Cardiac fibroblast (primary cell): ENCODE results near the gene HBM.
"Not testable (repeated sequence)": the region's sequence is repeated elsewhere in the genome, so short reads cannot be mapped to it uniquely, and the experiment has no call there.

Source experiments
- DNase-seq, 2 donors: peaks; one replicate each; pipeline versions ENCODE4 v3.0.0 to v3.0.0-alpha.2; 2010; ENCODE audit warnings: low read depth in 2 of 2
- H3K4me3 ChIP-seq, 2 donors: replicated peaks in 1 of 2; 1 replicate in 1 of 2; 2 replicates in 1 of 2; pipeline ENCODE4 v1.5.1; 2011; ENCODE audit warnings: low read depth in 2 of 2, low read length in 2 of 2, mild to moderate bottlenecking in 2 of 2, moderate library complexity in 1 of 2
- TF ChIP-seq, protein P1 (sequence below): IDR thresholded peaks from one replicate; pipeline ENCODE4 v1.5.1; 2011; ENCODE audit warnings: low read depth, mild to moderate bottlenecking, low read length, inconsistent platforms

Gene HBM

DNA sequence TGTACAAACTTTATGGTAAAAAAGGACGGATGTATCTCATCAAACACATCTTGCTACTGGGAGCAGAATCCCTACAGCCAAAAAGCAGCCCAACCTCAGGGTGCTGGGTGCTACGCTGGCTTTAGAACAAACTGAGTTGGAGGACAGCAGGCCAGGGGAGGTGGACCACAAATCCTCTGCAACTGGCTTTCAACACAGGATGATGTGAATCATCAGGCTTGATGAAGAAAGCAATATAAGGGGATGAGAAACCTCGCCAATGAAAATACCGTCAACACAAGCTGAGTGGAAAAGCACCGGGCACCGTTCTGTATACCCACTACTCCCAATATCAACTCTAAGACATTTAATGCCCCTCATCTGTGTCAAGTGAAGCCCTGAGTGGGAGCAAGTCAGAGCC is 28.7 kb downstream of the HBM start:
- peak in 1 of 2 donors; percentile 49 for DNase-seq

DNA sequence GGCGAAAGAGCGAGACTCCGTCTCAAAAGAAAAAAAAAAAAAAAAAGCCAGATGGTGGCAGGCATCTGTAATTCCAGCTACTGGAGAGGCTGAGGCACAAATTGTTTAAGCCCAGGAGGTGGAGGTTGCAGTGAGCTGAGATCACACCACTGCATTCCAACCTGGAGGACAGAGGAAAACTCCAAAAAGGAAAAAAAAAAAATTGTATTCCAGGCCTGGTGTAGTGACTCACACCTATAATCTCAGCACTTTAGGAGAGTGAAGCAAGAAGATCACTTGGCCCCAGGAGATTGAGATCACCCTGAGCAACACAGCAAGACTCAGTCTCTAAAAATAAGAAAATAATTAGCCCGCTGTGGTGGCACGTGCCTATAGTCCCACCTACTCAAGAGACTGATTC is 34.6 kb downstream of the HBM start:
- peak; percentile 41 to 78 for DNase-seq
- H3K4me3 ChIP-seq, result no peak overlapping the region
- TF ChIP-seq, protein P1, sequence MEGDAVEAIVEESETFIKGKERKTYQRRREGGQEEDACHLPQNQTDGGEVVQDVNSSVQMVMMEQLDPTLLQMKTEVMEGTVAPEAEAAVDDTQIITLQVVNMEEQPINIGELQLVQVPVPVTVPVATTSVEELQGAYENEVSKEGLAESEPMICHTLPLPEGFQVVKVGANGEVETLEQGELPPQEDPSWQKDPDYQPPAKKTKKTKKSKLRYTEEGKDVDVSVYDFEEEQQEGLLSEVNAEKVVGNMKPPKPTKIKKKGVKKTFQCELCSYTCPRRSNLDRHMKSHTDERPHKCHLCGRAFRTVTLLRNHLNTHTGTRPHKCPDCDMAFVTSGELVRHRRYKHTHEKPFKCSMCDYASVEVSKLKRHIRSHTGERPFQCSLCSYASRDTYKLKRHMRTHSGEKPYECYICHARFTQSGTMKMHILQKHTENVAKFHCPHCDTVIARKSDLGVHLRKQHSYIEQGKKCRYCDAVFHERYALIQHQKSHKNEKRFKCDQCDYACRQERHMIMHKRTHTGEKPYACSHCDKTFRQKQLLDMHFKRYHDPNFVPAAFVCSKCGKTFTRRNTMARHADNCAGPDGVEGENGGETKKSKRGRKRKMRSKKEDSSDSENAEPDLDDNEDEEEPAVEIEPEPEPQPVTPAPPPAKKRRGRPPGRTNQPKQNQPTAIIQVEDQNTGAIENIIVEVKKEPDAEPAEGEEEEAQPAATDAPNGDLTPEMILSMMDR, result no peak

More for the DNA sequence above, 28.7 kb downstream of the HBM start:
- H3K4me3 ChIP-seq, result no peak overlapping the region
- TF ChIP-seq, protein P1, result no peak

DNA sequence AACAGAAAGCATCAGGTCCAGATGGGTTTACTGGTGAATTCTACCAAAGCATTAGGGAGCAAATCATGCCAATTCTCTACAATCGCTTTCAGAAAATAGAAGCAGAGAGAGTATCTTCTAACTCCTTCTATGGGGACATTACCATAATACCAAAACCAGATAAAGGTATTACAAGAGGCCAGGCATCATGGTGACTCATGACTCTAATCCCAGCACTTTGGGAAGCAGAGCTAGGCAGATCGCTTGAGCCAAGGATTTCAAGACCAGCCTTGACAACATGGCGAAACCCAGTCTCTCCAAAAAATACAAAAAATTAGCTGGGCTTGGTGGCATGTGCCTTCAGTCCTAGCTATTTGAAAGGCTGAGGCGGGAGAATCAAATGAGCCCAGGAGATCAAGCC is 37.5 kb downstream of the HBM start:
- no peak overlapping the region for H3K4me3 ChIP-seq
- TF ChIP-seq, protein P1, result no peak
- no peak for DNase-seq

DNA sequence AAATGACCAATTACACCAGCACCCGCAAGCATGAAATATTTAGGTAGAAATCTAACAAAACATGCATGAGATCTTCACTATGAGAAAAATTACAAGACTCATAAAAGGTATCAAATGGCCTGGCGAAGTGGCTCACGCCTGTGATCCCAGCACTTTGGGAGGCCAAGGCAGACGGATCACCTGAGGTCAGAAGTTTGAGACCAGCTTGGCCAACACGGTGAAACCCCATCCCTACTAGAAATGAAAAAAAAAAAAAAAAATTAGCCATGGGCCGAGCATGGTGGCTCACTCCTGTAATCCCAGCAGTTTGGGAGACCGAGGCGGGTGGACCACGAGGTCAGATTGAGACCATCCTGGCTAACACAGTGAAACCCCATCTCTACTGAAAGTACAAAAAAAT is 38.3 kb downstream of the HBM start:
- not testable (repeated sequence) for DNase-seq, H3K4me3 ChIP-seq

DNA sequence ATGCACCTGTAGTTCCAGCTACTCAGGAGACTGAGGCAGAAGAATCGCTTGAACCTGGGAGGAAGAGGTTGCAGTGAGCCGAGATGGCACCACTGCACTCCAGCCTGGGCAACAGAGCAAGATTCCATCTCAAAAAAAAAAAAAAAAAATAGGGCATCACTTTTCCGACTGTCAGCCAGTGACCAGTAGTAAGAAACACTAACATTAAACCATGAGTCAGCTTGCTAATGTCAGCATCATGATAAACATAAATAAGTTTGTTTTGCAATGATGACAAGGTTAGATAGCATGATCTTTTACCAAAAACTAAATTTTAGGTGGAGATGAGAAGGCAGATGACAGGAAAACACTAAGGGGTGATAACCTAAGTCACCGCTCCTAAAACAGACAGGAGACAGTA is 43.6 kb downstream of the HBM start:
- not testable (repeated sequence) for DNase-seq, H3K4me3 ChIP-seq

DNA sequence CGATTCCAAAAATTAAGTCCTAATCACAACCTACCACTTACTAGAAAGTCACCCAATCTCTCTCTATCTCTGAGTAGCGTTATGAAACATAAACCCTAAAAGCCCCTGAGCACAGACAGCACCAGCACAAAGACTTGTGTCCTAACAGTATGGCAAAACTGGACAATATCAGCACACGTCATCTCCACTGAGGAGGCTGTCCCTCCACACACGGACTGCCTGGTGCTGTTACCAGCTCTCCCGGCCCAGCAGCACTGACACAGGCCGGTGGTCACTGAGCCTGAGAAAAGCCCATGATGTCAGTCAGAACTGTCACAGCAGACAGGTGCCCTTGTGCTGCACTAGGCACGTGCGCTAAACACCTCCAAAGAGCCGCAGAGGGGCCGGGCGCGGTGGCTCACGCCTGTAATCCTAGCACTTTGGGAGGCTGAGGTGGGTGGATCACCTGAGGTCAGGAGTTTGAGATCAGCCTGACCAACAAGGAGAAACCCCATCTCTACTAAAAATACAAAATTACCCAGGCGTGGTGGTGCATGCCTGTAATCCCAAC is 45.9 kb downstream of the HBM start:
- not testable (repeated sequence) for H3K4me3 ChIP-seq, DNase-seq

DNA sequence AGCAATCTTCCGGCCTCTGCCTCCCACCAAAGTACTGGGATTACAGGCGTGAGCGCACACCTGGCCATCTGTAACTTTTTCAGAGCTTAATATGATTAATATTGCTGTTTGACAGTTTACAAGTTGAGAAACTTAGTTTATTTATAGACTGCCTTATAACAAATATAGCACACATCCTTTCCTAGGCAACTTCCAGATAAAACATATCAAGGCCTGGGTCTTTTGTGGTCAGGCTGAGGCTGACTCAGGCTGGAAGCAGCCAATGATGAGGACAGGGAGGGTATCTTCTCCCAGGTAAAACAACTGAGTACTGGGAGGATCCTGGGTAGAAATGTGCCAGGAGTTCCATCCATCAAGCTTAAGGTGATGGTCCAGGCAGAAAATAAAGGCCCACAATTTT is 47.2 kb downstream of the HBM start:
- TF ChIP-seq, protein P1, result no peak
- DNase-seq, result no peak
- no peak overlapping the region for H3K4me3 ChIP-seq
